ENCODE measurements around the gene FXYD6. TPM values are rescaled to one million over a fixed set of nuclear protein-coding genes. Genes with fewer than 3 reads are reported as not detected.

Gene FXYD6
- total RNA-seq, 2 donors from 2014 or later: 0.62 TPM; not detected in 1

- H3K27ac Mint-ChIP-seq: no peak overlapping the region
- no peak for ATAC-seq
- peaks cover 2% of the 10 kb centered on the region for H3K36me3 Mint-ChIP-seq (ENCODE audit: low read depth)
- no peaks in the 10 kb centered on the region for H3K9me3 ChIP-seq (ENCODE audit: control insufficient read depth, low read length, poor library complexity, severe bottlenecking)
- H3K27me3 Mint-ChIP-seq: peaks cover 4% of the 10 kb centered on the region
- H3K4me3 Mint-ChIP-seq: no peak overlapping the region
- peaks cover 20% of the 10 kb centered on the region for H3K4me1 Mint-ChIP-seq
- DNase-seq: no peak
These were observed 67.7 kb downstream of the FXYD6 start for GRCh38 chr11:117808784-117809183.

- H3K4me3 Mint-ChIP-seq: no peak overlapping the region
- no peaks in the 10 kb centered on the region for H3K9me3 ChIP-seq (ENCODE audit: control insufficient read depth, low read length, poor library complexity, severe bottlenecking)
- peaks cover 2% of the 10 kb centered on the region for H3K36me3 Mint-ChIP-seq (ENCODE audit: low read depth)
- ATAC-seq: peak; percentile 82
- H3K4me1 Mint-ChIP-seq: peaks cover 14% of the 10 kb centered on the region
- no peak overlapping the region for H3K27ac Mint-ChIP-seq
- peak; percentile 60 to 75 (median 60) for DNase-seq
- H3K27me3 Mint-ChIP-seq: peaks cover 4% of the 10 kb centered on the region
These were observed 68.8 kb downstream of the FXYD6 start for GRCh38 chr11:117807482-117808327.

GRCh38 chr11:117806846-117807245, 69.6 kb downstream of the FXYD6 start:
- peaks cover 4% of the 10 kb centered on the region for H3K27me3 Mint-ChIP-seq
- H3K36me3 Mint-ChIP-seq (ENCODE audit: low read depth): peaks cover 2% of the 10 kb centered on the region
- H3K4me3 Mint-ChIP-seq: no peak overlapping the region
- no peak overlapping the region for H3K27ac Mint-ChIP-seq
- no peaks in the 10 kb centered on the region for H3K9me3 ChIP-seq (ENCODE audit: control insufficient read depth, low read length, poor library complexity, severe bottlenecking)
- ATAC-seq (no peak), DNase-seq (no peak)
- peaks cover 13% of the 10 kb centered on the region for H3K4me1 Mint-ChIP-seq

GRCh38 chr11:117805045-117805444, 71.4 kb downstream of the FXYD6 start:
- no peak overlapping the region for H3K27ac Mint-ChIP-seq
- peaks cover 2% of the 10 kb centered on the region for H3K36me3 Mint-ChIP-seq (ENCODE audit: low read depth)
- no peaks in the 10 kb centered on the region for H3K9me3 ChIP-seq (ENCODE audit: control insufficient read depth, low read length, poor library complexity, severe bottlenecking)
- peaks cover 9% of the 10 kb centered on the region for H3K4me1 Mint-ChIP-seq
- no peak overlapping the region for H3K4me3 Mint-ChIP-seq
- ATAC-seq (no peak), DNase-seq (no peak)
- peaks cover 4% of the 10 kb centered on the region for H3K27me3 Mint-ChIP-seq

GRCh38 chr11:117803896-117804295, 72.6 kb downstream of the FXYD6 start:
- ATAC-seq (no peak), DNase-seq (no peak)
- no peaks in the 10 kb centered on the region for H3K9me3 ChIP-seq (ENCODE audit: control insufficient read depth, low read length, poor library complexity, severe bottlenecking)
- H3K4me3 Mint-ChIP-seq: no peak overlapping the region
- peaks cover 12% of the 10 kb centered on the region for H3K27me3 Mint-ChIP-seq
- no peaks in the 10 kb centered on the region for H3K36me3 Mint-ChIP-seq (ENCODE audit: low read depth)
- H3K4me1 Mint-ChIP-seq: peaks cover 1% of the 10 kb centered on the region
- H3K27ac Mint-ChIP-seq: no peak overlapping the region

- peaks cover 38% of the 10 kb centered on the region for H3K27me3 Mint-ChIP-seq
- peaks cover 10% of the 10 kb centered on the region for H3K4me1 Mint-ChIP-seq
- no peaks in the 10 kb centered on the region for H3K9me3 ChIP-seq (ENCODE audit: control insufficient read depth, low read length, poor library complexity, severe bottlenecking)
- H3K36me3 Mint-ChIP-seq (ENCODE audit: low read depth): peaks cover 3% of the 10 kb centered on the region
- DNase-seq (no peak), ATAC-seq (no peak)
- no peak overlapping the region for H3K27ac Mint-ChIP-seq
- H3K4me3 Mint-ChIP-seq: no peak overlapping the region
These were observed 76.8 kb downstream of the FXYD6 start for GRCh38 chr11:117799634-117800033.

- no peak within 1 kb of the TSS for H3K27ac Mint-ChIP-seq
- ATAC-seq (peak; percentile 89), DNase-seq (peak in 1 of 3 donors; percentile 35)
These were observed 79.5 kb downstream of the FXYD6 start, which contains the start of gene DSCAML1 for GRCh38 chr11:117796872-117797529. DSCAML1 (minus strand) TSS chr11:117797216; CDS start chr11:117797079, 137 bp downstream.

GRCh38 chr11:117796456-117796871, 80.0 kb downstream of the FXYD6 start:
- H3K4me3 Mint-ChIP-seq: peak overlapping the region; percentile 77
- DNase-seq (no peak), ATAC-seq (no peak)
- peaks cover 10% of the 10 kb centered on the region for H3K4me1 Mint-ChIP-seq
- H3K27me3 Mint-ChIP-seq: peaks cover 68% of the 10 kb centered on the region
- H3K9me3 ChIP-seq (ENCODE audit: control insufficient read depth, low read length, poor library complexity, severe bottlenecking): no peaks in the 10 kb centered on the region
- H3K36me3 Mint-ChIP-seq (ENCODE audit: low read depth): peaks cover 3% of the 10 kb centered on the region
- no peak overlapping the region for H3K27ac Mint-ChIP-seq

More at GRCh38 chr11:117796872-117797529, 79.5 kb downstream of the FXYD6 start, which contains the start of gene DSCAML1:
- peak within 1 kb of the TSS; percentile 86 for H3K4me3 Mint-ChIP-seq
- peaks cover 10% of the 10 kb centered on the region for H3K4me1 Mint-ChIP-seq
- peaks cover 64% of the 10 kb centered on the region for H3K27me3 Mint-ChIP-seq
- H3K36me3 Mint-ChIP-seq (ENCODE audit: low read depth): peaks cover 3% of the 10 kb centered on the region
- no peaks in the 10 kb centered on the region for H3K9me3 ChIP-seq (ENCODE audit: control insufficient read depth, low read length, poor library complexity, severe bottlenecking)

GRCh38 chr11:117795638-117796455, 80.6 kb downstream of the FXYD6 start:
- ATAC-seq (no peak), DNase-seq (no peak)
- peaks cover 10% of the 10 kb centered on the region for H3K4me1 Mint-ChIP-seq
- peaks cover 75% of the 10 kb centered on the region for H3K27me3 Mint-ChIP-seq
- H3K4me3 Mint-ChIP-seq: peak overlapping the region; percentile 77
- H3K27ac Mint-ChIP-seq: no peak overlapping the region
- peaks cover 3% of the 10 kb centered on the region for H3K36me3 Mint-ChIP-seq (ENCODE audit: low read depth)
- no peaks in the 10 kb centered on the region for H3K9me3 ChIP-seq (ENCODE audit: control insufficient read depth, low read length, poor library complexity, severe bottlenecking)

GRCh38 chr11:117794772-117795629, 81.5 kb downstream of the FXYD6 start:
- Mint-ChIP-seq H3K27ac (no peak overlapping the region), H3K27me3 (peaks cover 83% of the 10 kb centered on the region)

GRCh38 chr11:117794135-117794534, 82.3 kb downstream of the FXYD6 start:
- no peak overlapping the region for H3K4me3 Mint-ChIP-seq
- H3K36me3 Mint-ChIP-seq (ENCODE audit: low read depth): peaks cover 3% of the 10 kb centered on the region
- no peak for DNase-seq
- H3K9me3 ChIP-seq (ENCODE audit: control insufficient read depth, low read length, poor library complexity, severe bottlenecking): no peaks in the 10 kb centered on the region
- ATAC-seq: no peak
- H3K27me3 Mint-ChIP-seq: peaks cover 83% of the 10 kb centered on the region
- H3K27ac Mint-ChIP-seq: no peak overlapping the region
- H3K4me1 Mint-ChIP-seq: peaks cover 10% of the 10 kb centered on the region

More at GRCh38 chr11:117794772-117795629, 81.5 kb downstream of the FXYD6 start:
- ATAC-seq: no peak
- Mint-ChIP-seq H3K36me3 (ENCODE audit: low read depth) (peaks cover 3% of the 10 kb centered on the region), H3K4me3 (peak overlapping the region; percentile 55), H3K4me1 (peaks cover 10% of the 10 kb centered on the region)
- H3K9me3 ChIP-seq (ENCODE audit: control insufficient read depth, low read length, poor library complexity, severe bottlenecking): no peaks in the 10 kb centered on the region
- DNase-seq: no peak

GRCh38 chr11:117793583-117793982, 82.9 kb downstream of the FXYD6 start:
- peaks cover 83% of the 10 kb centered on the region for H3K27me3 Mint-ChIP-seq
- H3K27ac Mint-ChIP-seq: no peak overlapping the region
- H3K4me1 Mint-ChIP-seq: peaks cover 10% of the 10 kb centered on the region
- DNase-seq (no peak), ATAC-seq (no peak)
- H3K9me3 ChIP-seq (ENCODE audit: control insufficient read depth, low read length, poor library complexity, severe bottlenecking): no peaks in the 10 kb centered on the region
- no peak overlapping the region for H3K4me3 Mint-ChIP-seq
- peaks cover 3% of the 10 kb centered on the region for H3K36me3 Mint-ChIP-seq (ENCODE audit: low read depth)

All from T-helper 17 cell (primary cell).